CD14-positive monocyte (primary cell): Measurements from ENCODE around the gene UBE2L5. TPM values are rescaled to one million over a fixed set of nuclear protein-coding genes. Genes with fewer than 3 reads are reported as not detected.
A peak's percentile ranks its signal among the peaks of the same experiment; 100 is the strongest.

Source experiments
- DNase-seq, 3 donors: peaks; one replicate each; pipeline ENCODE4 v3.0.0-alpha.2; 2011 to 2022
- H2AFZ ChIP-seq: 2 replicates; pipeline ENCODE4 v1.6.0; 2012; ENCODE audit warnings: mild to moderate bottlenecking, low read depth, low read length, inconsistent platforms; ENCODE audit not compliant: insufficient read depth, poor library complexity, severe bottlenecking
- H3K27ac ChIP-seq, 2 donors: 1 replicate in 1 of 2; 2 replicates in 1 of 2; pipeline ENCODE4 v1.5.1; 2012 to 2013; ENCODE audit warnings: low read length in 2 of 2, control low read depth in 1 of 2, inconsistent platforms in 1 of 2, low read depth in 1 of 2, mild to moderate bottlenecking in 1 of 2
- H3K27me3 ChIP-seq, 2 donors: one replicate each; pipeline versions ENCODE4 v1.6.0 to v1.6.1; 2011 to 2013; ENCODE audit warnings: low read length in 2 of 2; ENCODE audit not compliant: control insufficient read depth in 2 of 2, insufficient read depth in 2 of 2
- H3K36me3 ChIP-seq, 2 donors: replicated peaks in 1 of 2; 1 replicate in 1 of 2; 2 replicates in 1 of 2; pipeline versions ENCODE4 v1.5.1 to v1.6.1; 2012 to 2013; ENCODE audit warnings: low read length in 2 of 2, control low read depth in 1 of 2, inconsistent platforms in 1 of 2, mild to moderate bottlenecking in 1 of 2; ENCODE audit not compliant: insufficient read depth in 2 of 2, control insufficient read depth in 1 of 2
- H3K4me1 ChIP-seq, 2 donors: 1 replicate in 1 of 2; 2 replicates in 1 of 2; pipeline versions ENCODE4 v1.5.1 to v1.6.1; 2012 to 2013; ENCODE audit warnings: low read length in 2 of 2, control low read depth in 1 of 2, inconsistent platforms in 1 of 2, mild to moderate bottlenecking in 1 of 2, moderate library complexity in 1 of 2; ENCODE audit not compliant: insufficient read depth in 2 of 2, control insufficient read depth in 1 of 2
- H3K4me2 ChIP-seq: replicated peaks from 2 replicates; pipeline ENCODE3; 2012; ENCODE audit warnings: low read length, moderate library complexity, mild to moderate bottlenecking; ENCODE audit not compliant: poor library complexity, severe bottlenecking; ENCODE audit errors: extremely low read depth
- H3K4me3 ChIP-seq, 3 experiments: fragments of 200-600 bp in 1 of 3; sonication (generic) in 1 of 3; replicated peaks in 1 of 3; 1 replicate in 2 of 3; 2 replicates in 1 of 3; pipeline ENCODE4 v1.5.1; 2011 to 2013; ENCODE audit warnings: low read length in 3 of 3, mild to moderate bottlenecking in 3 of 3, control low read depth in 2 of 3, low read depth in 2 of 3, inconsistent platforms in 1 of 3, moderate library complexity in 1 of 3
- H3K79me2 ChIP-seq: 2 replicates; pipeline ENCODE4 v1.6.0; 2012; ENCODE audit warnings: mild to moderate bottlenecking, control low read depth, inconsistent platforms, low read length, moderate library complexity; ENCODE audit not compliant: insufficient read depth
- H3K9ac ChIP-seq: 2 replicates; pipeline ENCODE4 v1.6.0; 2017; ENCODE audit warnings: low read length, mild to moderate bottlenecking; ENCODE audit not compliant: insufficient read depth, poor library complexity, severe bottlenecking
- H3K9me3 ChIP-seq, 2 donors: replicated peaks in 1 of 2; 1 replicate in 1 of 2; 2 replicates in 1 of 2; pipeline versions ENCODE4 v1.5.1 to v1.6.1; 2012 to 2013; ENCODE audit warnings: low read length in 2 of 2, control low read depth in 1 of 2; ENCODE audit not compliant: control insufficient read depth in 1 of 2, insufficient read depth in 1 of 2
- H4K20me1 ChIP-seq: 2 replicates; pipeline ENCODE4 v1.6.0; 2012; ENCODE audit warnings: mild to moderate bottlenecking, low read length, control low read depth, moderate library complexity; ENCODE audit not compliant: insufficient read depth
- H3K27ac Mint-ChIP-seq, 7 donors: one replicate each; pipeline ENCODE4 v1.8.0; 2020; ENCODE audit warnings: mild to moderate bottlenecking in 7 of 7, mixed read lengths in 7 of 7, moderate library complexity in 6 of 7, inconsistent platforms in 2 of 7
- H3K27me3 Mint-ChIP-seq, 3 donors: one replicate each; pipeline ENCODE4 v1.8.0; 2021 to 2022; ENCODE audit warnings: low read depth in 3 of 3, mild to moderate bottlenecking in 3 of 3, mixed read lengths in 3 of 3, moderate library complexity in 3 of 3, inconsistent platforms in 1 of 3
- H3K36me3 Mint-ChIP-seq, 2 donors: one replicate each; pipeline ENCODE4 v1.8.0; 2020; ENCODE audit warnings: mixed read lengths in 2 of 2, inconsistent platforms in 1 of 2, mild to moderate bottlenecking in 1 of 2
- H3K4me1 Mint-ChIP-seq: one replicate; pipeline ENCODE4 v1.8.0; 2020; ENCODE audit warnings: mild to moderate bottlenecking, mixed read lengths
- H3K4me3 Mint-ChIP-seq, 2 donors: one replicate each; pipeline ENCODE4 v1.8.0; 2020; ENCODE audit warnings: mild to moderate bottlenecking in 2 of 2, mixed read lengths in 2 of 2, moderate library complexity in 1 of 2
- H3K9me3 Mint-ChIP-seq, 7 donors: one replicate each; pipeline ENCODE4 v1.8.0; 2020 to 2022; ENCODE audit warnings: mixed read lengths in 7 of 7, mild to moderate bottlenecking in 6 of 7, moderate library complexity in 6 of 7, inconsistent platforms in 2 of 7
- WGBS: methylation state at CpG from one replicate; pipeline ENCODE4 v1.1.5; 2013; ENCODE audit warnings: missing lambda C conversion rate; ENCODE audit not compliant: insufficient coverage; 5-methylcytosine and 5-hydroxymethylcytosine counted together
- intact Hi-C, 2 donors: fragments of 100-400 bp; cut with micrococcal nuclease; formaldehyde crosslinking; loops; one replicate each; pipeline versions ENCODE4 v1.15.0 to v1.15.1; 2023
- polyA plus RNA-seq, 3 donors: library from polyadenylated mRNA; depleted of rRNA in 1 of 3; unstranded in 2 of 3; stranded (reverse) in 1 of 3; fragments of 300-500 nt in 2 of 3; fragments of >200 nt in 1 of 3; fragmentation: Illumina TruSeq in 2 of 3; gene quantifications; 1 replicate in 2 of 3; 2 replicates in 1 of 3; pipeline ENCODE4 v1.2.3, GENCODE V29; 2012 to 2021
- TF ChIP-seq, protein P1 (sequence below): fragments of 200-600 bp; IDR thresholded peaks from one replicate; pipeline ENCODE4 v1.8.0; 2022; ENCODE audit warnings: antibody characterized with exemption, mild to moderate bottlenecking

Gene UBE2L5
- polyA plus RNA-seq, 3 donors, result not detected

DNA sequence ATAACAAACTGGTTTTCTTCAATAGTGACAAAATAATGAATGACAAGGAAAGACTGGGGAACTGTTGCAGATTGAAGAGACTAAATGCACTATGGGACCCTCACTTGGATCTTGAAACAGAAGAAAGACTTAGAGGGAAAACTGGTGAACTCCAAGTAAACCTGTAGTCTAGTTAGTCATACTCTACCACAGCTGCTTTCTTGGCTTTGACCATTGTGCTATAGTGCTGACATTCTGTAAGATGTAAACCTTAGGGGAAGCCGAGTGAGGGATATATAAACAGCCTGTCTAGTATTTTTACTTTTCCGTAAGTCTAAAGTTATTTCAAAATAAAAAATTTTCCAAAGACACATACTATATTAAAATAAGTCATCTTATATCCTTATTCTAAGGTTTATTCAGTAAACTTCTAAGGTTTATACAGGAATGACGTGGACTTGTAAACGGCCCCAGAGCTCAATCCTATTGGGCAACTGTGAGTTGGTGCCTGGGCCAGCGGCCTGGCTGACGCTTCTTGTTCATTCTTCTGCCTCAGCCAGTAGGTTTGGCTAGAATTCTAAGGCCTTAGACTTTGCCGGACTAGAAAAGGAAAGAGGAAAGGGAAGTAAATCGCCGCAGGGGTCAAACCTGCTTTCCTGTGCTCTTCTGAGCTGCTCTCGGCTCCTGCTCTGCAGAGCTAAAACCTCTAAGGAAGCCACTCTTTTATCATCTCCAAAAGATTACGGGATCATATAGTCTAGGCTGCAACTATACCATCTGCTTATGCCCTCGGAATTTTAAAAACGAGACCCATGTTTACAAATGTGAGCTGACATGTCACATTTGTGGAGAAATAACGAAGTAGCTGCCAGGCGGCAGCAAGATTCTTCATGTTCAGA lies 33.6 kb upstream of the UBE2L5 start:
- Histone ChIP-seq H3K9ac (no peak overlapping the region), H3K36me3 (no peaks in the 10 kb centered on the region), H2AFZ (peak overlapping the region; percentile 49), H3K4me3 (no peak overlapping the region), H3K4me2 (peak overlapping the region; percentile 26), H3K9me3 (no peaks in the 10 kb centered on the region), H3K27me3 (no peaks in the 10 kb centered on the region), H3K27ac (peak overlapping the region in 1 of 2 donors; percentile 52), H3K79me2 (no peaks in the 10 kb centered on the region), H4K20me1 (no peaks in the 10 kb centered on the region), H3K4me1 (peaks cover 25 to 26% of the 10 kb centered on the region in 2 donors)
- H3K36me3 Mint-ChIP-seq, result no peaks in the 10 kb centered on the region
- H3K9me3 Mint-ChIP-seq, result no peaks in the 10 kb centered on the region
- peaks cover 0 to 6% (median 5%) of the 10 kb centered on the region in 3 donors for H3K27me3 Mint-ChIP-seq
- H3K27ac Mint-ChIP-seq, result peak overlapping the region; percentile 41 to 82 (median 65)
- TF ChIP-seq, protein P1, sequence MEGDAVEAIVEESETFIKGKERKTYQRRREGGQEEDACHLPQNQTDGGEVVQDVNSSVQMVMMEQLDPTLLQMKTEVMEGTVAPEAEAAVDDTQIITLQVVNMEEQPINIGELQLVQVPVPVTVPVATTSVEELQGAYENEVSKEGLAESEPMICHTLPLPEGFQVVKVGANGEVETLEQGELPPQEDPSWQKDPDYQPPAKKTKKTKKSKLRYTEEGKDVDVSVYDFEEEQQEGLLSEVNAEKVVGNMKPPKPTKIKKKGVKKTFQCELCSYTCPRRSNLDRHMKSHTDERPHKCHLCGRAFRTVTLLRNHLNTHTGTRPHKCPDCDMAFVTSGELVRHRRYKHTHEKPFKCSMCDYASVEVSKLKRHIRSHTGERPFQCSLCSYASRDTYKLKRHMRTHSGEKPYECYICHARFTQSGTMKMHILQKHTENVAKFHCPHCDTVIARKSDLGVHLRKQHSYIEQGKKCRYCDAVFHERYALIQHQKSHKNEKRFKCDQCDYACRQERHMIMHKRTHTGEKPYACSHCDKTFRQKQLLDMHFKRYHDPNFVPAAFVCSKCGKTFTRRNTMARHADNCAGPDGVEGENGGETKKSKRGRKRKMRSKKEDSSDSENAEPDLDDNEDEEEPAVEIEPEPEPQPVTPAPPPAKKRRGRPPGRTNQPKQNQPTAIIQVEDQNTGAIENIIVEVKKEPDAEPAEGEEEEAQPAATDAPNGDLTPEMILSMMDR, result no peak
- WGBS, result 55% methylated on average over 9 of the region's 15 CpGs
- peak overlapping the region; percentile 24 to 28 for H3K4me3 Mint-ChIP-seq
- DNase-seq, result peak in 2 of 3 donors; percentile 26 to 35
- intact Hi-C loops, result no loop called here
- H3K4me1 Mint-ChIP-seq, result peaks cover 26% of the 10 kb centered on the region

DNA sequence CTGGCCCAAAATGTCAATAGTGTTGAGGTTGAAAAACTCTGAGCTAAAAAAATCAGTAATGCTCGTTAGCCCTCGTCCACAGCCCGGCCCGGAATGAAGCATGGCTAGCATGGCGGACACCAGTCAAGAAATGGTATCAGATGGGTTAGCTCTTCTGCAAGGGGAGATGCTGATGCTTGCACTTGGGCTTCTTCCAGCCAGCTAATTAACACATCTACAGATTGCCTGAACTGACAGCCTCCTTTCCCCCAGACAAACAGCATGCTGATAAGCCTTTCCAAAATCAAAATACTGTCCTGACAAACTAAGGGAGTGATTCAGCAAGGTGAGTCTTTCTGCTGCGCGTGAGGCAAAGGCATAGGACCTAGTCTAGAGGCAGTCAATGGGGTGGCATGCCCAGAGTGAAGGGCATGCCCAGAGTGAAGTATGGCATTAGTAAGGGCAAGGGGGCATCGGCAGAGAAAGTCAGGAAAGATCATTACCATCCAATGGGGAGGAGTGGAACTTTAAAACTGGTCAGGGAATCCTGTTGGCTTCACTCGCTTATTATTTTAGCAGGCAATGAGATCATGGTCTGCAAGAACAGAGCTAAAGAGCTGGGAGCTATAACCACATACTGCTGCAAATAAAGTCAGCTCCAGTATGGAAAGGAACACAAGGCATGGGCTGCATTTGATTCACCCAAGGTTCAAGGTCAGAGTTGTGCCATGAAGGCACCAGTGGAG lies 30.2 kb upstream of the UBE2L5 start:
- peaks cover 33 to 38% of the 10 kb centered on the region in 2 donors for H3K4me1 ChIP-seq
- H3K36me3 Mint-ChIP-seq, result no peaks in the 10 kb centered on the region
- H3K9me3 Mint-ChIP-seq, result no peaks in the 10 kb centered on the region
- peaks cover 0 to 10% (median 1%) of the 10 kb centered on the region in 3 donors for H3K27me3 Mint-ChIP-seq
- no peak for DNase-seq
- peak overlapping the region in 1 of 7 donors; percentile 78 for H3K27ac Mint-ChIP-seq
- no peak overlapping the region for H3K4me3 ChIP-seq
- no peaks in the 10 kb centered on the region for H3K9me3 ChIP-seq
- H3K27me3 ChIP-seq, result no peaks in the 10 kb centered on the region
- H3K36me3 ChIP-seq, result no peaks in the 10 kb centered on the region
- H3K4me3 Mint-ChIP-seq, result no peak overlapping the region
- H4K20me1 ChIP-seq, result no peaks in the 10 kb centered on the region
- H3K4me2 ChIP-seq, result no peak overlapping the region
- no peak overlapping the region for H3K27ac ChIP-seq
- intact Hi-C loops, result loop anchor here in 1 of 2 donors (10.0 kb wide), 1 partner anchor 897 kb away; no protein-coding TSS in a partner anchor
- WGBS, result 100% methylated on average over 2 of the region's 9 CpGs
- no peak overlapping the region for H2AFZ ChIP-seq
- TF ChIP-seq, protein P1, result no peak
- peaks cover 34% of the 10 kb centered on the region for H3K4me1 Mint-ChIP-seq
- no peaks in the 10 kb centered on the region for H3K79me2 ChIP-seq
- no peak overlapping the region for H3K9ac ChIP-seq
